Measurements from ENCODE around the gene IL10RB.

DNA sequence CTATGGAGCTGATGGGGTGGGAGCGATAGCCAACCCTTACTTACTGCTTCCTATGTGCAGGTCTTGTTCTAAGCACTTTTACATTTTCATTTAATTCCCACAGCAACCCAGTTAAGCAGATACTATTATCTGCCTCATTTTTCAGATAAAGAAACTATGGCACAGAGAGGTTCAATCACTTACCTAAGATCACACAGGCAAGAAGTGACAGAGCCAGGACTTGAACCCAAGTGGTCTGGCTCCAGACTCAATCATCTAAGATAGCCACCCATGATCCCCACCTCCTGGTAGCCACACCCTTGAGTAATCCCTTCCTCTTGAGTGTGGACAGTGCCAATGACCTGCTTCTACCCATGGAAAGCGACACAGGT is 35.5 kb downstream of the IL10RB start:
- TF ChIP-seq JUN (IDR thresholded peaks at IDR 0.05) = no peak
- TF ChIP-seq ZNF302 (CRISPR knock-in tag; IDR thresholded peaks at IDR 0.05) = no peak
- TF ChIP-seq, protein P1, sequence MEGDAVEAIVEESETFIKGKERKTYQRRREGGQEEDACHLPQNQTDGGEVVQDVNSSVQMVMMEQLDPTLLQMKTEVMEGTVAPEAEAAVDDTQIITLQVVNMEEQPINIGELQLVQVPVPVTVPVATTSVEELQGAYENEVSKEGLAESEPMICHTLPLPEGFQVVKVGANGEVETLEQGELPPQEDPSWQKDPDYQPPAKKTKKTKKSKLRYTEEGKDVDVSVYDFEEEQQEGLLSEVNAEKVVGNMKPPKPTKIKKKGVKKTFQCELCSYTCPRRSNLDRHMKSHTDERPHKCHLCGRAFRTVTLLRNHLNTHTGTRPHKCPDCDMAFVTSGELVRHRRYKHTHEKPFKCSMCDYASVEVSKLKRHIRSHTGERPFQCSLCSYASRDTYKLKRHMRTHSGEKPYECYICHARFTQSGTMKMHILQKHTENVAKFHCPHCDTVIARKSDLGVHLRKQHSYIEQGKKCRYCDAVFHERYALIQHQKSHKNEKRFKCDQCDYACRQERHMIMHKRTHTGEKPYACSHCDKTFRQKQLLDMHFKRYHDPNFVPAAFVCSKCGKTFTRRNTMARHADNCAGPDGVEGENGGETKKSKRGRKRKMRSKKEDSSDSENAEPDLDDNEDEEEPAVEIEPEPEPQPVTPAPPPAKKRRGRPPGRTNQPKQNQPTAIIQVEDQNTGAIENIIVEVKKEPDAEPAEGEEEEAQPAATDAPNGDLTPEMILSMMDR (IDR thresholded peaks at IDR 0.05) = no peak
- TF ChIP-seq FOSL2 (IDR thresholded peaks at IDR 0.05) = no peak
- TF ChIP-seq FOSL2 (CRISPR knock-in tag; IDR thresholded peaks at IDR 0.05) = no peak
- TF ChIP-seq POLR2A (IDR thresholded peaks at IDR 0.05; ENCODE audit: low read length) = no peak

Measured in A549 (cell line).